K562 (cell line): Measurements from ENCODE around the gene TRAPPC13. TPM values are rescaled to one million over a fixed set of nuclear protein-coding genes. Genes with fewer than 3 reads are reported as not detected.

ENCODE experiments used
- BRCA1 ChIP-seq, 2 experiments: fragments of 450-650 bp in 1 of 2; sonication (generic) in 1 of 2; formaldehyde crosslinking in 1 of 2; IDR thresholded peaks; 2 replicates each; pipeline versions ENCODE4 v1.5.0 to v1.6.1; 2017 to 2020; ENCODE audit warnings: mild to moderate bottlenecking in 1 of 2, missing genetic modification reagents in 1 of 2
- LCOR ChIP-seq: sonication (generic); formaldehyde crosslinking; IDR thresholded peaks from 2 replicates; pipeline ENCODE4 v1.8.0; 2022; ENCODE audit warnings: mild to moderate bottlenecking, missing genetic modification reagents
- ZNF277 ChIP-seq: fragments of 250-450 bp; sonication (Bioruptor Pico); IDR thresholded peaks from 2 replicates; pipeline ENCODE4 v1.8.0; 2022; ENCODE audit warnings: inconsistent platforms, mild to moderate bottlenecking, moderate library complexity, borderline replicate concordance
- ZNF347 ChIP-seq: fragments of 450-650 bp; formaldehyde crosslinking; IDR thresholded peaks from 2 replicates; pipeline ENCODE4 v1.4.0; 2020; ENCODE audit warnings: low read depth, mild to moderate bottlenecking, moderate library complexity
- ZNF436 ChIP-seq: fragments of 250-450, 450-650 bp; sonication (Bioruptor Pico); formaldehyde crosslinking; IDR thresholded peaks from 2 replicates; pipeline ENCODE4 v1.7.0; 2020; ENCODE audit warnings: mild to moderate bottlenecking
- ZNF695 ChIP-seq: fragments of 450-650 bp; formaldehyde crosslinking; IDR thresholded peaks from 2 replicates; pipeline ENCODE4 v1.4.0; 2020; ENCODE audit warnings: mild to moderate bottlenecking, moderate library complexity
- ZNF778 ChIP-seq: fragments of 450-650 bp; formaldehyde crosslinking; IDR thresholded peaks from 2 replicates; pipeline ENCODE4 v1.4.0; 2020; ENCODE audit warnings: mild to moderate bottlenecking, moderate library complexity
- polyA plus RNA-seq, 8 experiments: library from polyadenylated mRNA; depleted of rRNA in 4 of 8; stranded (reverse) in 5 of 8; unstranded in 3 of 8; fragments of >200 nt; fragmentation: Nextera tagmentation in 2 of 8; fragmentation: Illumina TruSeq in 1 of 8; extraction: Ambion mirVana in 2 of 8; extraction: Trizol in 1 of 8; gene quantifications; 2 replicates each; pipeline versions ENCODE4 v1.2.1 to v1.2.3, GENCODE V29; 2011 to 2014; ENCODE audit warnings: inconsistent platforms in 1 of 8, missing spikeins in 1 of 8
- total RNA-seq, 7 experiments: library from RNA; depleted of rRNA in 6 of 7; stranded (reverse); fragments of >200 nt in 6 of 7; fragmentation: Illumina TruSeq in 2 of 7; extraction: Trizol in 2 of 7; gene quantifications; 2 replicates each; pipeline versions ENCODE4 v1.2.1 to v1.2.3, GENCODE V29; 2011 to 2021; ENCODE audit warnings: low replicate concordance in 1 of 7
- TF ChIP-seq, protein P1 (sequence below): sonication (generic); formaldehyde crosslinking; IDR thresholded peaks from 2 replicates; pipeline ENCODE4 v1.8.1; 2023; ENCODE audit warnings: missing genetic modification reagents, mild to moderate bottlenecking, borderline replicate concordance
- TF ChIP-seq, protein P2 (sequence below), 2 experiments: fragments of 450-650 bp in 1 of 2; sonication (generic) in 1 of 2; formaldehyde crosslinking in 1 of 2; IDR thresholded peaks; 2 replicates each; pipeline versions ENCODE4 v1.7.1 to v1.9.0; 2016 to 2022; ENCODE audit warnings: inconsistent platforms in 1 of 2, mild to moderate bottlenecking in 1 of 2, missing genetic modification reagents in 1 of 2
- TF ChIP-seq, protein P3 (sequence below): fragments of 250-450 bp; sonication (Bioruptor Pico); IDR thresholded peaks from 2 replicates; pipeline ENCODE4 v1.4.0; 2020

Gene TRAPPC13
- total and polyA plus RNA-seq, 9 of the 15 experiments (the other 6 are each of a cell fraction or from before 2014, with no cell fraction given): 16.2 to 43.8 (median 24.0) TPM

GRCh38 chr5:65707663-65708062, 82.8 kb downstream of the TRAPPC13 start (continued):
- TF ChIP-seq ZNF347 (CRISPR knock-in tag): no peak
- TF ChIP-seq LCOR: no peak
- TF ChIP-seq, protein P1, sequence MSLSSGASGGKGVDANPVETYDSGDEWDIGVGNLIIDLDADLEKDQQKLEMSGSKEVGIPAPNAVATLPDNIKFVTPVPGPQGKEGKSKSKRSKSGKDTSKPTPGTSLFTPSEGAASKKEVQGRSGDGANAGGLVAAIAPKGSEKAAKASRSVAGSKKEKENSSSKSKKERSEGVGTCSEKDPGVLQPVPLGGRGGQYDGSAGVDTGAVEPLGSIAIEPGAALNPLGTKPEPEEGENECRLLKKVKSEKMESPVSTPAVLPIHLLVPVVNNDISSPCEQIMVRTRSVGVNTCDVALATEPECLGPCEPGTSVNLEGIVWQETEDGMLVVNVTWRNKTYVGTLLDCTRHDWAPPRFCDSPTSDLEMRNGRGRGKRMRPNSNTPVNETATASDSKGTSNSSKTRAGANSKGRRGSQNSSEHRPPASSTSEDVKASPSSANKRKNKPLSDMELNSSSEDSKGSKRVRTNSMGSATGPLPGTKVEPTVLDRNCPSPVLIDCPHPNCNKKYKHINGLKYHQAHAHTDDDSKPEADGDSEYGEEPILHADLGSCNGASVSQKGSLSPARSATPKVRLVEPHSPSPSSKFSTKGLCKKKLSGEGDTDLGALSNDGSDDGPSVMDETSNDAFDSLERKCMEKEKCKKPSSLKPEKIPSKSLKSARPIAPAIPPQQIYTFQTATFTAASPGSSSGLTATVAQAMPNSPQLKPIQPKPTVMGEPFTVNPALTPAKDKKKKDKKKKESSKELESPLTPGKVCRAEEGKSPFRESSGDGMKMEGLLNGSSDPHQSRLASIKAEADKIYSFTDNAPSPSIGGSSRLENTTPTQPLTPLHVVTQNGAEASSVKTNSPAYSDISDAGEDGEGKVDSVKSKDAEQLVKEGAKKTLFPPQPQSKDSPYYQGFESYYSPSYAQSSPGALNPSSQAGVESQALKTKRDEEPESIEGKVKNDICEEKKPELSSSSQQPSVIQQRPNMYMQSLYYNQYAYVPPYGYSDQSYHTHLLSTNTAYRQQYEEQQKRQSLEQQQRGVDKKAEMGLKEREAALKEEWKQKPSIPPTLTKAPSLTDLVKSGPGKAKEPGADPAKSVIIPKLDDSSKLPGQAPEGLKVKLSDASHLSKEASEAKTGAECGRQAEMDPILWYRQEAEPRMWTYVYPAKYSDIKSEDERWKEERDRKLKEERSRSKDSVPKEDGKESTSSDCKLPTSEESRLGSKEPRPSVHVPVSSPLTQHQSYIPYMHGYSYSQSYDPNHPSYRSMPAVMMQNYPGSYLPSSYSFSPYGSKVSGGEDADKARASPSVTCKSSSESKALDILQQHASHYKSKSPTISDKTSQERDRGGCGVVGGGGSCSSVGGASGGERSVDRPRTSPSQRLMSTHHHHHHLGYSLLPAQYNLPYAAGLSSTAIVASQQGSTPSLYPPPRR: no peak
- TF ChIP-seq ZNF778 (CRISPR knock-in tag): no peak
- TF ChIP-seq ZNF277 (CRISPR knock-in tag): no peak
- TF ChIP-seq ZNF436 (CRISPR knock-in tag): no peak
- TF ChIP-seq, protein P2, sequence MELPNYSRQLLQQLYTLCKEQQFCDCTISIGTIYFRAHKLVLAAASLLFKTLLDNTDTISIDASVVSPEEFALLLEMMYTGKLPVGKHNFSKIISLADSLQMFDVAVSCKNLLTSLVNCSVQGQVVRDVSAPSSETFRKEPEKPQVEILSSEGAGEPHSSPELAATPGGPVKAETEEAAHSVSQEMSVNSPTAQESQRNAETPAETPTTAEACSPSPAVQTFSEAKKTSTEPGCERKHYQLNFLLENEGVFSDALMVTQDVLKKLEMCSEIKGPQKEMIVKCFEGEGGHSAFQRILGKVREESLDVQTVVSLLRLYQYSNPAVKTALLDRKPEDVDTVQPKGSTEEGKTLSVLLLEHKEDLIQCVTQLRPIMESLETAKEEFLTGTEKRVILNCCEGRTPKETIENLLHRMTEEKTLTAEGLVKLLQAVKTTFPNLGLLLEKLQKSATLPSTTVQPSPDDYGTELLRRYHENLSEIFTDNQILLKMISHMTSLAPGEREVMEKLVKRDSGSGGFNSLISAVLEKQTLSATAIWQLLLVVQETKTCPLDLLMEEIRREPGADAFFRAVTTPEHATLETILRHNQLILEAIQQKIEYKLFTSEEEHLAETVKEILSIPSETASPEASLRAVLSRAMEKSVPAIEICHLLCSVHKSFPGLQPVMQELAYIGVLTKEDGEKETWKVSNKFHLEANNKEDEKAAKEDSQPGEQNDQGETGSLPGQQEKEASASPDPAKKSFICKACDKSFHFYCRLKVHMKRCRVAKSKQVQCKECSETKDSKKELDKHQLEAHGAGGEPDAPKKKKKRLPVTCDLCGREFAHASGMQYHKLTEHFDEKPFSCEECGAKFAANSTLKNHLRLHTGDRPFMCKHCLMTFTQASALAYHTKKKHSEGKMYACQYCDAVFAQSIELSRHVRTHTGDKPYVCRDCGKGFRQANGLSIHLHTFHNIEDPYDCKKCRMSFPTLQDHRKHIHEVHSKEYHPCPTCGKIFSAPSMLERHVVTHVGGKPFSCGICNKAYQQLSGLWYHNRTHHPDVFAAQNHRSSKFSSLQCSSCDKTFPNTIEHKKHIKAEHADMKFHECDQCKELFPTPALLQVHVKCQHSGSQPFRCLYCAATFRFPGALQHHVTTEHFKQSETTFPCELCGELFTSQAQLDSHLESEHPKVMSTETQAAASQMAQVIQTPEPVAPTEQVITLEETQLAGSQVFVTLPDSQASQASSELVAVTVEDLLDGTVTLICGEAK (IDR thresholded peaks at IDR 0.05): no peak
- TF ChIP-seq, protein P2 (CRISPR knock-in tag; IDR thresholded peaks at IDR 0.05): no peak
- TF ChIP-seq ZNF695: no peak
- TF ChIP-seq, protein P3, sequence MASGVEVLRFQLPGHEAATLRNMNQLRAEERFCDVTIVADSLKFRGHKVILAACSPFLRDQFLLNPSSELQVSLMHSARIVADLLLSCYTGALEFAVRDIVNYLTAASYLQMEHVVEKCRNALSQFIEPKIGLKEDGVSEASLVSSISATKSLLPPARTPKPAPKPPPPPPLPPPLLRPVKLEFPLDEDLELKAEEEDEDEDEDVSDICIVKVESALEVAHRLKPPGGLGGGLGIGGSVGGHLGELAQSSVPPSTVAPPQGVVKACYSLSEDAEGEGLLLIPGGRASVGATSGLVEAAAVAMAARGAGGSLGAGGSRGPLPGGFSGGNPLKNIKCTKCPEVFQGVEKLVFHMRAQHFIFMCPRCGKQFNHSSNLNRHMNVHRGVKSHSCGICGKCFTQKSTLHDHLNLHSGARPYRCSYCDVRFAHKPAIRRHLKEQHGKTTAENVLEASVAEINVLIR (CRISPR knock-in tag): no peak
- no peak for TF ChIP-seq BRCA1 (IDR thresholded peaks at IDR 0.05)
- no peak for TF ChIP-seq BRCA1 (CRISPR knock-in tag; IDR thresholded peaks at IDR 0.05)
